Muscle of leg (tissue), 11 donors: Measurements from ENCODE around the gene TBC1D22A. TPM values are rescaled to one million over a fixed set of nuclear protein-coding genes. Genes with fewer than 3 reads are reported as not detected.

ENCODE experiments used
- DNase-seq: peaks from one replicate; pipeline ENCODE4 v3.0.0; 2013
- H3K27ac ChIP-seq: one replicate; pipeline ENCODE4 v1.5.1; 2013; ENCODE audit warnings: mild to moderate bottlenecking, low read length, control low read depth
- H3K27me3 ChIP-seq: one replicate; pipeline ENCODE4 v1.6.1; 2013; ENCODE audit warnings: low read length; ENCODE audit not compliant: control insufficient read depth, insufficient read depth
- H3K36me3 ChIP-seq: one replicate; pipeline ENCODE4 v1.6.1; 2013; ENCODE audit warnings: low read length; ENCODE audit not compliant: control insufficient read depth, insufficient read depth
- H3K4me1 ChIP-seq: one replicate; pipeline ENCODE4 v1.6.1; 2013; ENCODE audit warnings: low read length; ENCODE audit not compliant: control insufficient read depth, insufficient read depth
- H3K4me3 ChIP-seq: one replicate; pipeline ENCODE4 v1.5.1; 2013; ENCODE audit warnings: low read length, control low read depth
- H3K9me3 ChIP-seq: replicated peaks from 2 replicates; pipeline ENCODE4 v1.6.1; 2013; ENCODE audit warnings: low read depth, low read length; ENCODE audit not compliant: control insufficient read depth
- WGBS: methylation state at CpG from one replicate; pipeline ENCODE4 v1.1.5; 2013; ENCODE audit warnings: missing lambda C conversion rate; ENCODE audit not compliant: insufficient coverage; 5-methylcytosine and 5-hydroxymethylcytosine counted together
- polyA plus RNA-seq, 8 donors: library from polyadenylated mRNA; unstranded; fragments of 120-200 nt; gene quantifications; one replicate each; pipeline versions ENCODE4 v1.2.1 to v1.2.3, GENCODE V29; 2013; ENCODE audit warnings: inconsistent platforms in 1 of 8, low replicate concordance in 1 of 8; ENCODE audit not compliant: insufficient read length in 8 of 8, insufficient read depth in 1 of 8
- total RNA-seq: library from RNA; stranded (reverse); fragments of 120-200 nt; gene quantifications from one replicate; pipeline ENCODE4 v1.2.4, GENCODE V29; 2013

TBC1D22A gene
- total and polyA plus RNA-seq, 9 donors = 8.0 to 16.9 (median 15.6) TPM

- H3K4me1 ChIP-seq = no peaks in the 10 kb centered on the region
- no peak overlapping the region for H3K4me3 ChIP-seq
- DNase-seq = no peak
- H3K27me3 ChIP-seq = no peaks in the 10 kb centered on the region
- H3K36me3 ChIP-seq = no peaks in the 10 kb centered on the region
- WGBS = 88% methylated on average over 5 of the region's 8 CpGs
- H3K9me3 ChIP-seq = peaks cover 11% of the 10 kb centered on the region
- H3K27ac ChIP-seq = no peak overlapping the region
These were observed 332.4 kb downstream of the TBC1D22A start for GRCh38 chr22:47094861-47095330.

- peaks cover 6% of the 10 kb centered on the region for H3K9me3 ChIP-seq
- H3K36me3 ChIP-seq = no peaks in the 10 kb centered on the region
- DNase-seq = no peak
- no peaks in the 10 kb centered on the region for H3K27me3 ChIP-seq
- H3K4me3 ChIP-seq = no peak overlapping the region
- H3K4me1 ChIP-seq = no peaks in the 10 kb centered on the region
- WGBS = 88% methylated on average over 1 of the region's 5 CpGs
- no peak overlapping the region for H3K27ac ChIP-seq
These were observed 333.1 kb downstream of the TBC1D22A start for GRCh38 chr22:47095395-47096122.

- Histone ChIP-seq H3K36me3 (no peaks in the 10 kb centered on the region), H3K4me1 (no peaks in the 10 kb centered on the region), H3K9me3 (no peaks in the 10 kb centered on the region), H3K27ac (no peak overlapping the region), H3K4me3 (no peak overlapping the region), H3K27me3 (no peaks in the 10 kb centered on the region)
- DNase-seq = no peak
- 80% methylated on average over 2 of the region's 5 CpGs for WGBS
These were observed 335.7 kb downstream of the TBC1D22A start for GRCh38 chr22:47098121-47098520.

GRCh38 chr22:47098554-47098953 lies 336.1 kb downstream of the TBC1D22A start:
- H3K4me3 ChIP-seq = no peak overlapping the region
- DNase-seq = no peak
- no peaks in the 10 kb centered on the region for H3K27me3 ChIP-seq
- H3K36me3 ChIP-seq = no peaks in the 10 kb centered on the region
- H3K9me3 ChIP-seq = no peaks in the 10 kb centered on the region
- no peaks in the 10 kb centered on the region for H3K4me1 ChIP-seq
- WGBS = 55% methylated on average over 7 of the region's 11 CpGs
- no peak overlapping the region for H3K27ac ChIP-seq

GRCh38 chr22:47100019-47100418 lies 337.6 kb downstream of the TBC1D22A start:
- H3K4me1 ChIP-seq = no peaks in the 10 kb centered on the region
- no peak overlapping the region for H3K4me3 ChIP-seq
- H3K9me3 ChIP-seq = no peaks in the 10 kb centered on the region
- no peaks in the 10 kb centered on the region for H3K27me3 ChIP-seq
- DNase-seq = no peak
- H3K27ac ChIP-seq = no peak overlapping the region
- H3K36me3 ChIP-seq = no peaks in the 10 kb centered on the region
- WGBS = 97% methylated on average over 2 of the region's 2 CpGs

GRCh38 chr22:47100646-47101200 lies 338.3 kb downstream of the TBC1D22A start:
- 65% methylated on average over 10 of the region's 15 CpGs for WGBS
- no peaks in the 10 kb centered on the region for H3K36me3 ChIP-seq
- H3K27ac ChIP-seq = no peak overlapping the region
- no peaks in the 10 kb centered on the region for H3K27me3 ChIP-seq
- H3K9me3 ChIP-seq = no peaks in the 10 kb centered on the region
- no peak for DNase-seq
- no peak overlapping the region for H3K4me3 ChIP-seq
- no peaks in the 10 kb centered on the region for H3K4me1 ChIP-seq

GRCh38 chr22:47101321-47101885 lies 339.0 kb downstream of the TBC1D22A start:
- Histone ChIP-seq H3K9me3 (no peaks in the 10 kb centered on the region), H3K27me3 (no peaks in the 10 kb centered on the region), H3K4me3 (no peak overlapping the region), H3K36me3 (no peaks in the 10 kb centered on the region), H3K27ac (no peak overlapping the region), H3K4me1 (no peaks in the 10 kb centered on the region)
- WGBS = 86% methylated on average over 15 of the region's 16 CpGs
- no peak for DNase-seq

GRCh38 chr22:47102081-47102480 lies 339.6 kb downstream of the TBC1D22A start:
- H3K36me3 ChIP-seq = no peaks in the 10 kb centered on the region
- H3K4me3 ChIP-seq = no peak overlapping the region
- no peak overlapping the region for H3K27ac ChIP-seq
- no peaks in the 10 kb centered on the region for H3K9me3 ChIP-seq
- H3K27me3 ChIP-seq = no peaks in the 10 kb centered on the region
- 76% methylated on average over 2 of the region's 12 CpGs for WGBS
- DNase-seq = no peak
- H3K4me1 ChIP-seq = no peaks in the 10 kb centered on the region

GRCh38 chr22:47102648-47103047 lies 340.2 kb downstream of the TBC1D22A start:
- DNase-seq = no peak
- Histone ChIP-seq H3K27me3 (no peaks in the 10 kb centered on the region), H3K36me3 (no peaks in the 10 kb centered on the region), H3K4me3 (no peak overlapping the region), H3K9me3 (no peaks in the 10 kb centered on the region), H3K27ac (no peak overlapping the region), H3K4me1 (no peaks in the 10 kb centered on the region)
- WGBS = 60% methylated on average over 1 of the region's 2 CpGs

- Histone ChIP-seq H3K9me3 (no peaks in the 10 kb centered on the region), H3K4me3 (no peak overlapping the region), H3K4me1 (no peaks in the 10 kb centered on the region), H3K27me3 (no peaks in the 10 kb centered on the region), H3K36me3 (no peaks in the 10 kb centered on the region), H3K27ac (no peak overlapping the region)
- no peak for DNase-seq
- WGBS = no CpG with 5 or more reads among the region's 4 CpGs
These were observed 342.6 kb downstream of the TBC1D22A start for GRCh38 chr22:47105085-47105484.
